Esophagus muscularis mucosa (tissue), 4 donors: ENCODE data around the gene GRID1. TPM values are rescaled to one million over a fixed set of nuclear protein-coding genes. Genes with fewer than 3 reads are reported as not detected.
"Not testable (repeated sequence)": the region's sequence is repeated elsewhere in the genome, so short reads cannot be mapped to it uniquely, and the experiment has no call there.

Source experiments
- DNase-seq: peaks from one replicate; pipeline ENCODE4 v3.0.0-alpha.2; 2017; ENCODE audit errors: extremely low spot score
- H3K27ac ChIP-seq, 4 donors: fragments of 200-600 bp; sonication (generic); replicated peaks in 1 of 4; 1 replicate in 3 of 4; 2 replicates in 1 of 4; pipeline ENCODE4 v1.5.1; 2016 to 2019; ENCODE audit warnings: mild to moderate bottlenecking in 1 of 4
- H3K27me3 ChIP-seq, 4 donors: fragments of 200-600 bp; sonication (generic); one replicate each; pipeline versions ENCODE4 v1.5.1 to v1.6.0; 2016 to 2019
- H3K36me3 ChIP-seq, 4 donors: fragments of 200-600 bp; sonication (generic); one replicate each; pipeline ENCODE4 v1.5.1; 2016 to 2019
- H3K4me1 ChIP-seq, 4 donors: fragments of 200-600 bp; sonication (generic); one replicate each; pipeline ENCODE4 v1.5.1; 2016 to 2019
- H3K4me3 ChIP-seq, 4 donors: fragments of 200-600 bp; sonication (generic); 1 replicate in 2 of 4; 2 replicates in 2 of 4; pipeline ENCODE4 v1.5.1; 2016 to 2019; ENCODE audit warnings: mild to moderate bottlenecking in 4 of 4, moderate library complexity in 1 of 4
- H3K9me3 ChIP-seq, 4 donors: fragments of 200-600 bp; sonication (generic); 1 replicate in 3 of 4; 2 replicates in 1 of 4; pipeline ENCODE4 v1.5.1; 2016 to 2019
- EP300 ChIP-seq: sonication (generic); formaldehyde crosslinking; IDR thresholded peaks from one replicate; pipeline ENCODE4 v1.6.1; 2017; ENCODE audit warnings: antibody characterized with exemption
- POLR2A ChIP-seq: fragments of 450-650 bp; IDR thresholded peaks from one replicate; pipeline ENCODE4 v1.6.1; 2017; ENCODE audit warnings: antibody characterized with exemption, moderate library complexity, mild to moderate bottlenecking, low read depth
- POLR2AphosphoS5 ChIP-seq, 2 donors: sonication (generic); formaldehyde crosslinking; IDR thresholded peaks; one replicate each; pipeline ENCODE4 v1.6.1; 2017; ENCODE audit warnings: antibody characterized with exemption in 2 of 2
- WGBS: methylation state at CpG from one replicate; pipeline ENCODE4 v1.1.5; 2018; 5-methylcytosine and 5-hydroxymethylcytosine counted together
- intact Hi-C: fragments of 100-400 bp; cut with DNase I; formaldehyde crosslinking; loops from one replicate; pipeline ENCODE4 v1.15.1; 2023
- total RNA-seq, 4 donors: library from RNA; depleted of rRNA; stranded (reverse); fragments of >200 nt; gene quantifications; one replicate each; pipeline versions ENCODE4 v1.1.0 to v1.2.1, GENCODE V29; 2016
- TF ChIP-seq, protein P1 (sequence below), 3 experiments: fragments of 200-600 bp in 2 of 3; fragments of 450-650 bp in 1 of 3; sonication (generic) in 2 of 3; IDR thresholded peaks; one replicate each; pipeline ENCODE4 v1.5.1; 2017 to 2019; ENCODE audit warnings: antibody characterized with exemption in 3 of 3, mild to moderate bottlenecking in 2 of 3, moderate library complexity in 1 of 3

GRID1 gene
- total RNA-seq, 4 donors from 2014 or later, result under 0.01 to 1.3 (median 1.1) TPM

- no peaks in the 10 kb centered on the region for H3K9me3 ChIP-seq
- no peaks in the 10 kb centered on the region for H3K27me3 ChIP-seq
- H3K27ac ChIP-seq, result no peak overlapping the region
- no peaks in the 10 kb centered on the region for H3K4me1 ChIP-seq
- 79% methylated on average over 7 of the region's 7 CpGs for WGBS
- no peak overlapping the region for H3K4me3 ChIP-seq
- TF ChIP-seq, protein P1, sequence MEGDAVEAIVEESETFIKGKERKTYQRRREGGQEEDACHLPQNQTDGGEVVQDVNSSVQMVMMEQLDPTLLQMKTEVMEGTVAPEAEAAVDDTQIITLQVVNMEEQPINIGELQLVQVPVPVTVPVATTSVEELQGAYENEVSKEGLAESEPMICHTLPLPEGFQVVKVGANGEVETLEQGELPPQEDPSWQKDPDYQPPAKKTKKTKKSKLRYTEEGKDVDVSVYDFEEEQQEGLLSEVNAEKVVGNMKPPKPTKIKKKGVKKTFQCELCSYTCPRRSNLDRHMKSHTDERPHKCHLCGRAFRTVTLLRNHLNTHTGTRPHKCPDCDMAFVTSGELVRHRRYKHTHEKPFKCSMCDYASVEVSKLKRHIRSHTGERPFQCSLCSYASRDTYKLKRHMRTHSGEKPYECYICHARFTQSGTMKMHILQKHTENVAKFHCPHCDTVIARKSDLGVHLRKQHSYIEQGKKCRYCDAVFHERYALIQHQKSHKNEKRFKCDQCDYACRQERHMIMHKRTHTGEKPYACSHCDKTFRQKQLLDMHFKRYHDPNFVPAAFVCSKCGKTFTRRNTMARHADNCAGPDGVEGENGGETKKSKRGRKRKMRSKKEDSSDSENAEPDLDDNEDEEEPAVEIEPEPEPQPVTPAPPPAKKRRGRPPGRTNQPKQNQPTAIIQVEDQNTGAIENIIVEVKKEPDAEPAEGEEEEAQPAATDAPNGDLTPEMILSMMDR (IDR thresholded peaks at IDR 0.05), result no peak
- TF ChIP-seq EP300 (no peak), POLR2AphosphoS5 (IDR thresholded peaks at IDR 0.05) (no peak)
- intact Hi-C loops, result no loop called here
- no peaks in the 10 kb centered on the region for H3K36me3 ChIP-seq
- no peak for DNase-seq
These were observed 419.8 kb downstream of the GRID1 start for GRCh38 chr10:85946713-85947326.

- intact Hi-C loops, result no loop called here
- Histone ChIP-seq H3K4me1 (no peaks in the 10 kb centered on the region), H3K9me3 (no peaks in the 10 kb centered on the region), H3K27me3 (no peaks in the 10 kb centered on the region), H3K27ac (no peak overlapping the region), H3K36me3 (no peaks in the 10 kb centered on the region), H3K4me3 (no peak overlapping the region)
- WGBS, result 20% methylated on average over 1 of the region's 1 CpG
- DNase-seq, result no peak
- TF ChIP-seq EP300, result no peak
- TF ChIP-seq, protein P1 (IDR thresholded peaks at IDR 0.05), result no peak
- no peak for TF ChIP-seq POLR2AphosphoS5 (IDR thresholded peaks at IDR 0.05)
- no peak for TF ChIP-seq POLR2A
These were observed 430.4 kb downstream of the GRID1 start for GRCh38 chr10:85936161-85936560.

DNA sequence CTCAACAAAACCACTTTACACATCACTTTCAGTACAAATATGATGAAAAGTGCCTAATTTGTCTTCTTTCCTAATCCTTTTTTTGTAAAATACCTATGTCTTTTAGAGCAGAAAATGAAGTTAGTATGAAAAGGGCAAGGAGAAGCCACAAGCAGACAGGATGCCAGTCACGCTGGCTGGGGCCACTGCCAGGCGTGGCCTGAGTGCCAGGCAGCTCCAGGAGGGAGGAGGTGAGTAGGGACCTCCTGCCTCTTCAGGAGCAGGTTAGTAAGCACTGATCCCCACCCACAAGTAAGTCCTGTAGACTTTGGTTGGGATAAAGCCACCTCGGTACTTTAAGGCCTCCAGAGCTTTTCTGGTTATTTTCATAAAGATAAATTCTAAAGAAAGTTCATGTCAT lies 432.0 kb downstream of the GRID1 start:
- H3K36me3 ChIP-seq, result no peaks in the 10 kb centered on the region
- 77% methylated on average over 3 of the region's 3 CpGs for WGBS
- no peak overlapping the region for H3K27ac ChIP-seq
- H3K4me1 ChIP-seq, result peaks cover 0 to 4% (median 0%) of the 10 kb centered on the region in 4 donors
- TF ChIP-seq EP300 (no peak), POLR2AphosphoS5 (IDR thresholded peaks at IDR 0.05) (no peak), POLR2A (no peak)
- TF ChIP-seq, protein P1 (IDR thresholded peaks at IDR 0.05), result no peak
- intact Hi-C loops, result no loop called here
- no peaks in the 10 kb centered on the region for H3K27me3 ChIP-seq
- DNase-seq, result no peak
- H3K4me3 ChIP-seq, result no peak overlapping the region
- no peaks in the 10 kb centered on the region for H3K9me3 ChIP-seq

DNA sequence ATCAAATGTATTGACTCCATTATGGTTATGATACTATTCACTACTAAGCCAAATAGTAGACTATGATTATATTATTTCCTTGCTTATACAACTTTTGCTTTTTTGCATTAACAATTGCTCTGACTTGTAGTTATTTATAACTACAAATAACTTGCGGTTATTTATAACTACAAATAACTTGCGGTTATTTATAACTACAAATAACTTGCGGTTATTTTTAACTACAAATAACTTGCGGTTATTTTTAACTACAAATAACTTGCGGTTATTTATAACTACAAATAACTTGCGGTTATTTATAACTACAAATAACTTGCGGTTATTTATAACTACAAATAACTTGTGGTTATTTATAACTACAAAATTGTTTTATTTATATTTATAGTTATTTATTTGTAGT lies 436.6 kb downstream of the GRID1 start:
- H3K4me3 ChIP-seq, H3K27me3 ChIP-seq, H3K27ac ChIP-seq, H3K36me3 ChIP-seq, H3K9me3 ChIP-seq, DNase-seq, intact Hi-C loops: not testable (repeated sequence)
- peaks cover 0 to 14% (median 0%) of the 10 kb centered on the region in 4 donors for H3K4me1 ChIP-seq
- 83% methylated on average over 7 of the region's 7 CpGs for WGBS

- no peaks in the 10 kb centered on the region for H3K36me3 ChIP-seq
- no peak overlapping the region for H3K4me3 ChIP-seq
- no peaks in the 10 kb centered on the region for H3K27me3 ChIP-seq
- peaks cover 0 to 14% (median 0%) of the 10 kb centered on the region in 4 donors for H3K4me1 ChIP-seq
- intact Hi-C loops, result no loop called here
- DNase-seq, result peak; percentile 81
- H3K27ac ChIP-seq, result no peak overlapping the region
- H3K9me3 ChIP-seq, result no peaks in the 10 kb centered on the region
- TF ChIP-seq POLR2A (no peak), POLR2AphosphoS5 (IDR thresholded peaks at IDR 0.05) (no peak), EP300 (no peak)
- TF ChIP-seq, protein P1 (IDR thresholded peaks at IDR 0.05), result no peak
- WGBS, result 75% methylated on average over 9 of the region's 9 CpGs
These were observed 438.5 kb downstream of the GRID1 start for GRCh38 chr10:85927952-85928665.
